Common myeloid progenitor, CD34-positive (primary cell): ENCODE data around the gene ADCY10.

Experiments
- CTCF ChIA-PET: fragments of 350-600 bp; sonication (Branson Sonifier 250); formaldehyde crosslinking; loops from one replicate; lab custom pipeline; 2021; ENCODE audit warnings: antibody characterized with exemption; lab: Charles Lee
- POLR2A ChIA-PET: fragments of 350-600 bp; sonication (Branson Sonifier 250); formaldehyde crosslinking; loops from one replicate; lab custom pipeline; 2021; ENCODE audit warnings: antibody characterized with exemption; lab: Charles Lee
- DNase-seq, 3 donors: peaks; one replicate each; pipeline versions ENCODE4 v3.0.0 to v3.0.0-alpha.2; 2013
- H3K27ac ChIP-seq, 2 experiments: 1 replicate in 1 of 2; 2 replicates in 1 of 2; pipeline ENCODE4 v1.7.0; 2013; ENCODE audit warnings: inconsistent platforms in 2 of 2, low read length in 2 of 2, mild to moderate bottlenecking in 2 of 2, low read depth in 1 of 2, moderate library complexity in 1 of 2; ENCODE audit not compliant: severe bottlenecking in 2 of 2, insufficient read depth in 1 of 2, poor library complexity in 1 of 2
- H3K27me3 ChIP-seq, 5 experiments: replicated peaks in 2 of 5; 1 replicate in 3 of 5; 2 replicates in 2 of 5; pipeline versions ENCODE4 v1.6.1 to v1.7.0; 2013; ENCODE audit warnings: low read length in 4 of 5, mild to moderate bottlenecking in 2 of 5, moderate library complexity in 2 of 5, inconsistent platforms in 1 of 5; ENCODE audit not compliant: insufficient read depth in 5 of 5, control insufficient read depth in 4 of 5
- H3K36me3 ChIP-seq, 4 experiments: 1 replicate in 2 of 4; 2 replicates in 2 of 4; pipeline versions ENCODE4 v1.6.1 to v1.7.0; 2013; ENCODE audit warnings: low read length in 3 of 4, control low read depth in 1 of 4, mild to moderate bottlenecking in 1 of 4; ENCODE audit not compliant: control insufficient read depth in 4 of 4, insufficient read depth in 4 of 4
- H3K4me1 ChIP-seq, 4 experiments: 1 replicate in 3 of 4; 2 replicates in 1 of 4; pipeline versions ENCODE4 v1.6.1 to v1.7.1; 2013; ENCODE audit warnings: low read length in 3 of 4, mild to moderate bottlenecking in 3 of 4, control low read depth in 1 of 4, inconsistent platforms in 1 of 4, moderate library complexity in 1 of 4; ENCODE audit not compliant: control insufficient read depth in 4 of 4, insufficient read depth in 4 of 4; ENCODE audit errors: control extremely low read depth in 1 of 4
- H3K4me3 ChIP-seq, 7 experiments: 1 replicate in 4 of 7; 2 replicates in 3 of 7; pipeline versions ENCODE4 v1.5.1 to v1.7.0; 2013; ENCODE audit warnings: mild to moderate bottlenecking in 7 of 7, low read length in 6 of 7, moderate library complexity in 6 of 7, inconsistent platforms in 2 of 7, low read depth in 2 of 7, control low read depth in 1 of 7; ENCODE audit not compliant: insufficient read depth in 4 of 7, control insufficient read depth in 1 of 7; ENCODE audit errors: extremely low read depth in 1 of 7
- H3K9me3 ChIP-seq, 5 experiments: 1 replicate in 4 of 5; 2 replicates in 1 of 5; pipeline versions ENCODE4 v1.6.1 to v1.7.1; 2013; ENCODE audit warnings: low read length in 4 of 5, mild to moderate bottlenecking in 2 of 5, inconsistent platforms in 1 of 5, low read depth in 1 of 5, moderate library complexity in 1 of 5; ENCODE audit not compliant: control insufficient read depth in 4 of 5, insufficient read depth in 2 of 5; ENCODE audit errors: control extremely low read depth in 1 of 5
- WGBS: methylation state at CpG from one replicate; pipeline ENCODE4 v1.1.5; 2013; ENCODE audit not compliant: insufficient coverage; 5-methylcytosine and 5-hydroxymethylcytosine counted together

ADCY10 gene

DNA sequence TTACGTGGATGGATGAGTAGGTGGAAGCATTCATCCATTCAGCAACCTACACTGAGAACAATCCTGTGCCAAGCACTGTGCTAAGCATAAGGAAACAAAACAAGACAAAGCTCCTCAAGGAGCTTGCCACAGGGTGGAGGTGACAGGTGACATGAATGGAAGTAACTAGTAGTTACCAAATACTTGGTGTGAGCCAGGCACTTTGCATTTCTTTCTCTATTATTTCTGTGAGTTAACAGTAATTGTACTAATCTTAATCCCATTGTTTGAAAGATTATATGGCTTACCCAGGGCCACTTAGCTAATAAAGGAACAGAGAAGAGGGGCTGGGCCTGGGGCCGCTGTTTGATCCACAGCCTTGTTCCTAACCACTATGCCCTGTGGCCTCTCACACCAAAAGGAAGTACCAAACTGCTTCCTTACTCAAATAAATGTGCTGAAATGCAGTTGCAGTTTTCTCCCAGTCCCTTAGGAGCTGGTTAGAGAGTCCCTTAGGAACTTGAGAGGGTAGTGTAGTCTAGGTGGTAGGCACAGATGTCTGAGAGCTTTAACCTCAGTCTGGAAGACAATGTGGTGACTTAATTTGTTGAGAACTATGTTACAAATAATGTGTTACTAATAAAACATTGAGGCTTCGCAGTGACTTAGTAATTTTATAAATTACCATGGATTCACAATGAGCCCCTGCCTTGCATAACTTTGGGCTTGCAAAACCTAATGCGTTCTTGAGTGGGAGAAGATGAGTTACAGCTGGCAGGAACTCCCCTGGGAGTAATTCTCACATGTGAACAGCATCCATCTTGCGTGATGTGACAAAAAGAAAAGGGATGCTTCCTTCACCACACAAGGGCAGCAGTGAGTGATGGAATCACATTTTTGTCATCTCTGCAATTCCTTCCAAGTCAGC lies 122.4 kb downstream of the ADCY10 start:
- Histone ChIP-seq H3K4me3 (no peak overlapping the region), H3K9me3 (no peaks in the 10 kb centered on the region), H3K4me1 (peaks cover 0 to 16% (median 4%) of the 10 kb centered on the region in 4 experiments), H3K27me3 (no peaks in the 10 kb centered on the region), H3K36me3 (peaks cover 4 to 24% (median 13%) of the 10 kb centered on the region in 4 experiments), H3K27ac (no peak overlapping the region)
- CTCF ChIA-PET = interaction anchor here (0.8 to 1.8 kb wide), 3 partner anchors 11 to 39 kb away, joined by 3 to 4 read pairs (median 3); no protein-coding TSS in a partner anchor
- WGBS = 79% methylated on average over 4 of the region's 5 CpGs
- POLR2A ChIA-PET = no interaction called here
- DNase-seq = peak in 1 of 3 donors; percentile 13

DNA sequence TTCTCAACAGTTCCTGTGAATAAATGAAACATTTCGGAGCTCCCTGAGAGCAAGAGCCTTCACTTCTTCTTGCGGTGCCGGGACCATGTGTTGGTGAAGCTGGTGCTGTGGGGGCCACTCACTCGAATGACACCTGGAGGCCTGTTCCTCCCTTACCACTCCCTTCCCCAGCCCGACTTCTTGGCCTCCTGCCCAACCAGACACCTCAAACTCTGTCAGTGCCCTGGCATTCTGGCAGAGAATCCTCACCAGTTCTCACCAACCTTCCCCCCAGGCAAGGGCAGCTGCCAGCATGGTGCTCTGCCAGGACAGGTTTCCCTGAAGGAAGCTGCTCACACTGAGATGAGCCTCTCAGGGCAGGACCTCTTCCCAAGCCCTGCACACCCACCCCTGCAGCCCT lies 123.8 kb downstream of the ADCY10 start:
- peaks cover 0 to 16% (median 4%) of the 10 kb centered on the region in 4 experiments for H3K4me1 ChIP-seq
- POLR2A ChIA-PET = no interaction called here
- DNase-seq = no peak
- H3K4me3 ChIP-seq = no peak overlapping the region
- peaks cover 5 to 24% (median 14%) of the 10 kb centered on the region in 4 experiments for H3K36me3 ChIP-seq
- CTCF ChIA-PET = interaction anchor here (1.0 to 1.8 kb wide), 3 partner anchors 10 to 20 kb away, joined by 3 to 4 read pairs (median 4); no protein-coding TSS in a partner anchor
- no peaks in the 10 kb centered on the region for H3K27me3 ChIP-seq
- no peaks in the 10 kb centered on the region for H3K9me3 ChIP-seq
- no peak overlapping the region for H3K27ac ChIP-seq
- 65% methylated on average over 2 of the region's 5 CpGs for WGBS

DNA sequence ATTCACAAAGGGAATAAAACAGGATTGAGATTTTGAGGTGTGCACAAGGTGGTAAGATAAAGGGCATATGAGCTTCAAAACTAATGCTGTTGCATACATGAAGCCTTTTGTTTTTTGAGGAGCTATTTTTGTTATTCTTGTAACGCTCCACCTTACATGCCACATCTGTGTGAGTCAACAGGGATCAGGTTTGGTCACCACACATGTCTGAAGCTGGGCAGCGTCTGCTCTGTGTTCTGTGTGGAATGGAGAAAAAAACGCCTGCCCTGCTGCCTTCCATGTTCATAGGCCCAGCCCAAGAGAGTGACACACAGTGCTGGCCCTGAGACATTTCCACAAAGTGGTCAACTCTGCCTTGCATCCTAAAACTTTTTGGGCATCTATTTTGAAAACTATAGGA lies 124.4 kb downstream of the ADCY10 start:
- H3K36me3 ChIP-seq = peaks cover 5 to 29% (median 15%) of the 10 kb centered on the region in 4 experiments
- no peak overlapping the region for H3K4me3 ChIP-seq
- no peak for DNase-seq
- H3K27me3 ChIP-seq = no peaks in the 10 kb centered on the region
- 100% methylated on average over 3 of the region's 3 CpGs for WGBS
- POLR2A ChIA-PET = no interaction called here
- peaks cover 0 to 16% (median 4%) of the 10 kb centered on the region in 4 experiments for H3K4me1 ChIP-seq
- H3K9me3 ChIP-seq = no peaks in the 10 kb centered on the region
- CTCF ChIA-PET = interaction anchor here (1.0 to 1.7 kb wide), 2 partner anchors 10 to 19 kb away, joined by 3 to 4 read pairs; no protein-coding TSS in a partner anchor
- no peak overlapping the region for H3K27ac ChIP-seq

DNA sequence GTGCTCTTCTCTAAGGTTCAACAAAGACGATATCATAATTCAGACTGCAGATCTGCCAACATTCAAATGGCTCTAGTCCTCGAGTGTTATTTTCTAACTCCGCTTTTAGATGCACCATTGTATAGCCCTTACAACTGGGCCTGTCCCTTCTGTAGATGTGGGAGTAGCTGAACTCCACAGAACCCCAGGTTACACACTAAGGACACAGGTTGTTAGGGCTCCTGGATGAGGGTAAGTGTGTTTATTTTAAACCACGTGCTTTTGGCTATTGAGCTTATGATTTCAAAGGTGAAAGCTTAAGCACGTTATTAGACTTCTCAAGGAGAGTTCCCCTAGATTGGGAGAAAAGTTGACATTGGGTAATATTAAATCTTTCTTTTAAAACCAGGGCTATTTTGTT lies 127.4 kb downstream of the ADCY10 start:
- H3K4me3 ChIP-seq = no peak overlapping the region
- H3K9me3 ChIP-seq = peaks cover 0 to 4% (median 0%) of the 10 kb centered on the region in 5 experiments
- POLR2A ChIA-PET = no interaction called here
- no peaks in the 10 kb centered on the region for H3K27me3 ChIP-seq
- H3K4me1 ChIP-seq = peaks cover 0 to 7% (median 3%) of the 10 kb centered on the region in 4 experiments
- WGBS = 100% methylated on average over 2 of the region's 5 CpGs
- CTCF ChIA-PET = no interaction called here
- DNase-seq = no peak
- H3K27ac ChIP-seq = no peak overlapping the region
- H3K36me3 ChIP-seq = peaks cover 5 to 32% (median 19%) of the 10 kb centered on the region in 4 experiments

DNA sequence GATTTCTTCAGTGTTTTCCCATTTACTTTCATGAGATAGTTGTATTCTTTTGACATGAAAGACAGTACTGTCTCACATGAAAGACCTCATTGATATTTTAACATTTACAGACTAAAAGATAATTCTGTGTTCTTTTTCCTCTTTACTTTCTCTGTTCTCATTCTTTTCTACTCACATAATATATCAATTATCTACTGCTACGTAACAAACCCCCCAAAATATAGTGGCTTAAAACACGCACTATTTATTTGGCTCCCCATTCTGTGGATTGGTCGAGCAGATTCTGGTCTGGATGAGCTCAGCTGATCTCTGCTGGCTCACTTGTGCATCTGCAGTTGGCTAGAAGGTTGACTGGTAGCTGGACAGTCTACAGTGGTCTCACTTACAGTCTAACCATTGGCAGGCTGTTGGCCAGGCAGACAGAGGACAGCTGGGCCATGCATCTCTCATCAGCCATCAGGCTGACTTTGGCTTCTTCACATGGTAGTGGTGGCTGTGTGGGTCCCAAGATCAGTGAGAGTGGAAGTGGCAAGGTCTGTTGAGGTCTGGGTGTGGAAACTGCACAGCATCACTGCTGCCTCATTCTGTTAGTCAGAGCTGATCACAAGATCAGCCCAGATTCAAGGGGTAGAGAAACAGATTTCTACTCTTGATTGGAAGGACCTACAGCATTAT lies 128.9 kb downstream of the ADCY10 start:
- DNase-seq = no peak
- Histone ChIP-seq H3K4me3 (no peak overlapping the region), H3K27ac (no peak overlapping the region), H3K36me3 (peaks cover 5 to 36% (median 17%) of the 10 kb centered on the region in 4 experiments), H3K27me3 (no peaks in the 10 kb centered on the region), H3K4me1 (no peaks in the 10 kb centered on the region), H3K9me3 (peaks cover 0 to 14% (median 0%) of the 10 kb centered on the region in 5 experiments)
- WGBS = 100% methylated on average over 3 of the region's 3 CpGs
- CTCF ChIA-PET = no interaction called here
- POLR2A ChIA-PET = interaction anchor here (0.6 kb wide), 1 partner anchor 9 kb away, joined by 3 read pairs; no protein-coding TSS in a partner anchor

DNA sequence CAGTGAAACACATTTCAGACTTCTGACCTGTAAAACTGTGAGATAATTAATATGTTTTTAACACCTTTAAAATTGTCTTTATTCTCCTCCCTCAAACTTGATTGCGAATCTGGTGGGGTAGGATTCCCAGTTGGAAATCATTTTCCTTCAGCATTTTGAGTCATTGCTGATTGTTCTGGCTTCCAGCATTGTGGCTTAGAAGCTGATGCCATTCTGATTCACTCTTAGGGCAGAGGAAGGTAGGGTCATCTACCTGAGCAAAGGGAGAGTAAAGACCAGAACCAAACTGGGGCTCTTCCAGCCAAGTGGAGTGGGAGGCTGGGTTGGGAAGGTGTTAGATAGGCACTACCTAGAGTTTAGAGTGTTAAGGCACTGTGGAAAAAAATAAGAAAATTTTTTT lies 131.0 kb downstream of the ADCY10 start:
- H3K27me3 ChIP-seq = no peaks in the 10 kb centered on the region
- WGBS = no CpG with 5 or more reads among the region's 1 CpG
- H3K9me3 ChIP-seq = peaks cover 0 to 15% (median 0%) of the 10 kb centered on the region in 5 experiments
- no peaks in the 10 kb centered on the region for H3K4me1 ChIP-seq
- CTCF ChIA-PET = no interaction called here
- H3K27ac ChIP-seq = no peak overlapping the region
- peaks cover 0 to 31% (median 11%) of the 10 kb centered on the region in 4 experiments for H3K36me3 ChIP-seq
- POLR2A ChIA-PET = interaction anchor here (0.5 kb wide), 1 partner anchor 184 kb away, joined by 3 read pairs; no protein-coding TSS in a partner anchor
- DNase-seq = no peak
- H3K4me3 ChIP-seq = no peak overlapping the region
